Mesodermal cell (in vitro differentiated cells): ENCODE data around the gene FGR.

Experiments used
- H3K27ac ChIP-seq: 2 replicates; pipeline ENCODE4 v1.7.0; 2013; ENCODE audit warnings: mild to moderate bottlenecking, low read depth, low read length, moderate library complexity; ENCODE audit not compliant: severe bottlenecking
- H3K36me3 ChIP-seq: 2 replicates; pipeline ENCODE4 v1.7.1; 2013; ENCODE audit warnings: mild to moderate bottlenecking, low read length, moderate library complexity; ENCODE audit not compliant: control insufficient read depth, insufficient read depth
- H3K4me1 ChIP-seq: one replicate; pipeline ENCODE4 v1.7.1; 2013; ENCODE audit warnings: mild to moderate bottlenecking, low read length; ENCODE audit not compliant: insufficient read depth, control insufficient read depth, poor library complexity, severe bottlenecking
- H3K4me3 ChIP-seq: 2 replicates; pipeline ENCODE4 v1.7.0; 2013; ENCODE audit warnings: low read length, control low read depth, mild to moderate bottlenecking; ENCODE audit not compliant: insufficient read depth, poor library complexity, severe bottlenecking; ENCODE audit errors: extremely low read depth
- H3K9me3 ChIP-seq: 2 replicates; pipeline ENCODE4 v1.7.1; 2013; ENCODE audit warnings: mild to moderate bottlenecking, low read length, moderate library complexity; ENCODE audit not compliant: control insufficient read depth
- WGBS, 2 experiments: methylation state at CpG; one replicate each; pipeline ENCODE4 v1.1.5; 2013; ENCODE audit warnings: missing lambda C conversion rate in 2 of 2; ENCODE audit not compliant: insufficient coverage in 2 of 2; 5-methylcytosine and 5-hydroxymethylcytosine counted together

Gene FGR

DNA sequence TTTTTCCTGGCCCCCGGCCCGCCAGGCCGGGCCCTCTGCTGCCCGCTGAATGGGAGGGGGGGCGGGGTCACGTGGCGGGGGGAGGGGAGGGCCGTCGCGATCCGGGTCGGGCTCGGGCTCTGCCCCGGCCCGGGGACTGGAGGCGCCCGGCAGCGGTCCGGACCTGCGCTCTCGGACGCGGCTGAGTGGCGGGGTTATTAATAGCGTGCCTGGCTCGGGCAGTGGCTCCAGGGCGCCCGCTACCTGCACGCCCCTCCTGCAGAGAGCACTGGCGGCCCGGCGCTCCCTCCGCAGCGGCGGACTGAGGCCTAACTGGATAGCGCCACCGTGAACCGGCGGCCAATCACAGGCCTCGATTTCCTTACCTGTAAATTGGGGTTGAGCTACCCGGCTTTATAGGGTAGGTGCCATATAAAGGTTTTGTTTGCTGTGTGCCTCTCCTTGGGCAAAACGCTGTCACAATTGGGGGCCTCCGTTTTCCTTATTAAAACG lies 59.1 kb downstream of the FGR start:
- H3K9me3 ChIP-seq: no peaks in the 10 kb centered on the region

DNA sequence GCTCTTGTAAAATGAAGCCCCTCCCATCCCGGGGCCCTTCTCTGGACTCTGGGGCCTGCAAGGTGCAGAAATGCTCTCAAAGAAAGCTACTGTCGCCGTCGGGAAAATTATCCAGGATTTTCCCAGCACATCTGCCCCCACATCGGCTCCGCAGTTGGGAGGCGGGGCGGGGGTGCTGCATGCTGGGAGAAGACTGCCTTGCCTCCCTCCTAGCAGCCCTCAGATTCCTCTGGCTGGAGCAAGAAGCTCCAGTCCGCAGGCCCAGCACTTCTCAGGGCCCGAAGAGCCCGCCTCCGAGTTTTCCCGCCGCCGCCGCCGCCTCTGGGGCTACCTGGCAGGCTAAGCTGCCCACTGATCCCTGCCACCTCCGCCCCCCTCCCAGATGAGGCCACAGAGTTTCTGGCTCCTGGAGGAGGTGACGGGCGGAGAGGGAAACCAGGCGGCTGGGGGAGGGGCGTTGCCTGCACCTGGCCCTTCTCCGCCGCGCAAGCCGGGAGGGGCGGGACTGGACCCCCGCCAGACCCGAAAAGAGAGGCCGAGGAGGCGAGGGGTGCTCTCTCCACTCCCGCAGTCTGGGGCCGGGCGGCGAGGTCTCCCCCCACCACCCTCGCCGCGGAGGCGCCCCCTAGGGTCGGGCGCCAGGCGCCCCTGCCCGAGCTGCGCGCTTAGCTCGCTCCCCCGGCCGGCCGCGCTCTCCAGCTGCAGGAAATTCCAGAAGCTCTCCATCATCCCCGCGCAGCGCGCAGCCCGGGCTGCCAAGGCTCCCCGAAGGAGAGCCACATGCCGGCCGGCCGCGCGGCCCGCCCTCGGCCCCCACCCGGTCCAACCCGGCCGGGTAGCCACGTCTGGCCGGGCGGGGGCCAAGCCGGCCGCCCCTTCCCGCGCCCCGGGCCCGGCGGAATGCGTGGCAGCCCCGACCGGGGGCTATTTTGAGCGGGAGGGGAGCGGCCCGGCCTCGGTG lies 59.8 kb downstream of the FGR start:
- H3K4me3 ChIP-seq: no peak overlapping the region
- peaks cover 3% of the 10 kb centered on the region for H3K36me3 ChIP-seq
- H3K4me1 ChIP-seq: peaks cover 71% of the 10 kb centered on the region
- H3K9me3 ChIP-seq: no peaks in the 10 kb centered on the region
- WGBS, 2 experiments: 2 to 5% methylated on average over 46 to 64 of the region's 83 CpGs
- peak overlapping the region; percentile 92 for H3K27ac ChIP-seq

More for the DNA sequence above, 59.1 kb downstream of the FGR start:
- Histone ChIP-seq H3K27ac (peak overlapping the region; percentile 92), H3K4me1 (peaks cover 64% of the 10 kb centered on the region), H3K36me3 (peaks cover 3% of the 10 kb centered on the region), H3K4me3 (peak overlapping the region; percentile 18)
- 2 to 6% methylated on average over 24 to 28 of the region's 44 CpGs for WGBS, 2 experiments

DNA sequence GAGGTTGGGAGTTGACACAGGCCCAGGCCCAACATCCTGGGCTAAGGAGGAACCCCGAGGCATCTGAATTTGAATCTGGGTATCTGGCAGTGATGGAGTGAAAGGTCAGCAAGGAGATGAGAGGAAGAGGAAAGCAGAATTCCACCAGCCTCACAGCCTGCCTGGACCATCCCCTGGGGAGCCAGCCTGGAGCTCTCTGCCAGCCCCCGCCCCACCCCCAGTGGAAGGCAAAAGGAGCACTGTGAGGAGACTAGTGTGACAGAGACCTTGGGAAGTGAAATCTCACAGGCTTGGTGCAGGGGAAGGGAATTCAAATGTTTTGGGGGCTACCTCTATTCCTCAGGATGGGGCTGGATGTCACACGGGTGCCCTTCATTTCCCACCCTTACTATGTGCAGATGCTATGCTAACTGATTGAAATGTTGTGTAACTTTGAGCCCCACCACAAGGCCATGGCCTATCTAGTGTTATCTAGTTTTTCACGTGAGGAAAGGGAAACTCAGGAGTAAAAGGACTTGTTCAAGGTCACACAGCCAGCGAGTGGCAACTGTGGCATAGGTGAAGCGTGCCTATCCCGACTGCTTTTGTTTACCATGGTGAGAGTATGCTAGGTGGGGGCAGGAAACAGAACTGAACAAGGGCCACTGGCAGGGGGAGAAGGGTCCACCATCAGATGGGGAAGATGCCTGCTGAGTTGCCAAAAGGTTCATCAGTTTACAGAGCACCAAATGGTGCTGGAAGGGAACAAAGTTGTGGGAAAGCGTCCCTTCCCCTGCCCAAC lies 60.8 kb downstream of the FGR start:
- Histone ChIP-seq H3K27ac (peak overlapping the region; percentile 92), H3K4me3 (no peak overlapping the region), H3K36me3 (peaks cover 3% of the 10 kb centered on the region), H3K9me3 (no peaks in the 10 kb centered on the region), H3K4me1 (peaks cover 80% of the 10 kb centered on the region)
- 62 to 68% methylated on average over 7 of the region's 8 CpGs for WGBS, 2 experiments

DNA sequence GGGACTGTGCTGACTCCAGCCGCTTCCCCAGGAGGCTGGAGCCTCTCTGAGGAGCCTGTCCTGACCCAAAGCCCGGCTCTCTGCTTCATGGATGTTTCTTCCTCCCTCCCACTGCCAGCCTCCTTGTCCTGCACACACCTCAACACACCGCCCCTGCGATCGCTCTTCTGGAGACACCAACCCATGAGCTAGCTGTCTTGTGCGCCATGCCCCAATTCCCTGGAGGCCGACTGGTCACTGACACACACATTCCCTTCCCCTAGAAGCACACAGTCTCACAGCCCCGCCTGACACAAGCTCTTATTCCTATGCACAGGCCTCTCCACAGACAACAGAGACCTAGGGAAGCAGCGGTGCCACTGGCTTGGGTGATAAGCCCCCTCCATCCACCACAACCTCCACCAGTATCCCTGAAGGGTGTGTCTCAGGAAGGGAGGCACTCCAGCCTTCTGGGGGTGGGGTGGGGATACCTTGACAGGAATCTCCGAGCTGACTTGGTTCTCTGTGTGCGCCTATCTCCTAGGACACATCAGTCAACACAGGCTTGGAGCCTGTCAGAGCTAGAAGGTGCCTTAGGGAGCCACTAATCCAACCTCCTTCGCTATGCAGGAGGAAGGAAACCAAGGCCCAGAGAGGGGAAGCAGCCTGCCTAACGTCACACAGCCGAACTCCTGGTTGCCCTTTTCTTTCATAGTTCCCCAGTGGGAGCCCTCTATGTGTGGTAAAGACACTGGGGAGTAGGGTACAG lies 62.1 kb downstream of the FGR start:
- Histone ChIP-seq H3K27ac (peak overlapping the region; percentile 71), H3K36me3 (peaks cover under 1% of the 10 kb centered on the region), H3K4me1 (peaks cover 91% of the 10 kb centered on the region), H3K9me3 (no peaks in the 10 kb centered on the region), H3K4me3 (no peak overlapping the region)
- 41 to 45% methylated on average over 9 to 11 of the region's 14 CpGs for WGBS, 2 experiments

DNA sequence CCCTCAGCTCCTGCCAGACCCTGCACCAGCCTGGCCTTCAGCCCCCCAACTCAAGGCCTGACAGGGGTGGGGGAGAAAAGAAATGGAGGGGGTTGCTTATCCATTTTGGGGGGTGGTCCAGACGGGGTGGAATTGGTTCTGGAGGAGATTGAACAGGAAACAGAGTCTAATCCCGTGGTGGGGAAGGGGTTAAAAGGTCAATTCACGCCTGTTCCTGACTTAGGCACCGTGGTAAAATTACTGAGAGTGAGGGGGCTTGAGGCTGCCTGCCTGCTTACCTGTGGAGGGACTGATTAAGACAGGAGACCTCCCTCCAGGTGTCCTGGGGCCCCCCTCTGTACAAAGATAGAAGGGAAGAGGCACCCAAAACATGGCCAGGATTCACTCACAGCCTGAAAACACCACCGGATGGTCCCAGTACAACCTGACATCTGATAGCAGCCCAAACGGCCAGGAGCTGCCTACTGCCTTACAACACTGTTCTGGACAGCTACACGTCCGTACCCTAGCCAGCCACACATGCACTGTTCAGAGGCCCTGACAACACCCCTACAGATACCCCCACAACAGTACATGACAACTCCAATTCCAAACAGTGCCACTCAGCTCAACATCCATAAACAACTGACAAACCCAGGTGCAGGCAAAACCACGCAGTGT lies 62.8 kb downstream of the FGR start:
- WGBS, 2 experiments: 13 to 15% methylated on average over 7 to 8 of the region's 9 CpGs
- H3K9me3 ChIP-seq: no peaks in the 10 kb centered on the region
- peaks cover 3% of the 10 kb centered on the region for H3K36me3 ChIP-seq
- peak overlapping the region; percentile 71 for H3K27ac ChIP-seq
- H3K4me3 ChIP-seq: peak overlapping the region; percentile 12
- H3K4me1 ChIP-seq: peaks cover 91% of the 10 kb centered on the region

DNA sequence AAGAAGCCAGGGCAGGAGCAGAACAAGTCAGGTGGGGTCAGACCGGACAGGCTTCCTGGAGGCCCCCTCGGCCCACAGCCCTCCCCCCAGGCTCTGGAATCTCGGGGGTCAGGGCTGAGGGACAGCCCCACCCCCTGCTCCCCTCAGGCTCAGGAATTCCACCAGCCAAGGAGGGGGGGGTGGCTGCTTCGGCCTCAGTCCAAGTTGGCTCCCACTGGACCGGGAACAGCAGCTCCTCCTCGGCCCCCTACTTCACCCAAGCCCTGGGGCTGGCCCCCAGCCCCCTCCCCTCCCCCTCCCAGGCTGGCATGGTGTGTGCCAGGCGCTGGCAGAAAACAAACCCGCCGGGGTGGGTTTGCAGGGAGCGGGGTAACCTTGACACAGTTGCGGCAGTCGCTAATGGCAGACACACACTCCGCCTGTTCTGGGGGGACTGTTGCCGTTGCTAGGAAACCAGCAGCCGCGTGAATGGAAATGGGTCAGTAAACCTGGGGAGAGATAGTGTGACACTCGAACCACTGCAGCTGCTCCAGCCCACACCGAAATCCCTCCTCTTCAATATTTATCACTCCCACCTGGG lies 63.5 kb downstream of the FGR start:
- H3K27ac ChIP-seq: peak overlapping the region; percentile 71
- H3K36me3 ChIP-seq: peaks cover 3% of the 10 kb centered on the region
- peaks cover 91% of the 10 kb centered on the region for H3K4me1 ChIP-seq
- 12 to 60% methylated on average over 2 to 7 of the region's 18 CpGs for WGBS, 2 experiments
- no peaks in the 10 kb centered on the region for H3K9me3 ChIP-seq
- peak overlapping the region; percentile 12 for H3K4me3 ChIP-seq

DNA sequence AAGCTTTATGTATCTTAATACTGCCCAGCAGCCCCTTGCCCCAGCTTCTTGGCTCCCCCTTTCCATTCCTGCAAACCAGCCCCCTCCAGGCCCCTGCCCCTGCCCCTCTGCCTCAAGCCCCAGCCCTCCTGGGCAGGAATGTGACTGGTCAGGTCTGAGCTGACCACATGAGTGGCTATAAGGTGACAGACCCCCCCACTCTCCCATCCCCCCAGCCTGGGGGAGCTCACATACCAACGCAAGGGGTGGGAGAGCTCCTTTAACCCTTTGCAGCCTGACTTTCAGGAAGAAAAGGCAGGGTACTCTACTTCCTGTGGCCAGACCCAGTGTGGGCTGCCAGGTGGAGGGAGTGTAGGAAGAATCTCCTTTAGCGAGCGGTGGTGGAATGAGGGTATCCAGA lies 64.2 kb downstream of the FGR start:
- no peak overlapping the region for H3K4me3 ChIP-seq
- H3K9me3 ChIP-seq: no peaks in the 10 kb centered on the region
- peaks cover 5% of the 10 kb centered on the region for H3K36me3 ChIP-seq
- WGBS, 2 experiments: no CpG with 5 or more reads among the region's 3 CpGs
- peak overlapping the region; percentile 71 for H3K27ac ChIP-seq
- H3K4me1 ChIP-seq: peaks cover 93% of the 10 kb centered on the region

DNA sequence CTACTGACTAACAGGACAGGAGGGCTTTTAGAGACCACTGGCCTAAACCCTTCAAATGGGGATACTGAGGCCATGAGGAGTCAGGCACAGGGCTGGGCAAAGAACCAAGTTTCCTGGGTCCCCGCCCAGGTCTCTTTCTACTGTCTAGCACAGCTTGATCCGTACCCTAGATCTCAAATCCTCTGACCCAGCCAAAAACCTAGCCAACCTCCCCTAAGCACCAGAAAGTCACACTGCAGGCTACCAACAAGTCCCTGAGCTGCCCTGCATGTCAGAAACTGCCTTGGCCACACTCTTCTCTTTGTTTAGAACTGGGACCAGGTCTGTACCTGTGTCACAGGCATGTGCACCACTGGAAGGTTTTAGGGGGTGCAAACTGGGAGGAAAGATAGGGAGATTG lies 64.6 kb downstream of the FGR start:
- Histone ChIP-seq H3K36me3 (peaks cover 9% of the 10 kb centered on the region), H3K27ac (peak overlapping the region; percentile 71), H3K4me1 (peaks cover 97% of the 10 kb centered on the region), H3K4me3 (no peak overlapping the region), H3K9me3 (no peaks in the 10 kb centered on the region)
- WGBS, 2 experiments: 34 to 40% methylated on average over 2 of the region's 2 CpGs

DNA sequence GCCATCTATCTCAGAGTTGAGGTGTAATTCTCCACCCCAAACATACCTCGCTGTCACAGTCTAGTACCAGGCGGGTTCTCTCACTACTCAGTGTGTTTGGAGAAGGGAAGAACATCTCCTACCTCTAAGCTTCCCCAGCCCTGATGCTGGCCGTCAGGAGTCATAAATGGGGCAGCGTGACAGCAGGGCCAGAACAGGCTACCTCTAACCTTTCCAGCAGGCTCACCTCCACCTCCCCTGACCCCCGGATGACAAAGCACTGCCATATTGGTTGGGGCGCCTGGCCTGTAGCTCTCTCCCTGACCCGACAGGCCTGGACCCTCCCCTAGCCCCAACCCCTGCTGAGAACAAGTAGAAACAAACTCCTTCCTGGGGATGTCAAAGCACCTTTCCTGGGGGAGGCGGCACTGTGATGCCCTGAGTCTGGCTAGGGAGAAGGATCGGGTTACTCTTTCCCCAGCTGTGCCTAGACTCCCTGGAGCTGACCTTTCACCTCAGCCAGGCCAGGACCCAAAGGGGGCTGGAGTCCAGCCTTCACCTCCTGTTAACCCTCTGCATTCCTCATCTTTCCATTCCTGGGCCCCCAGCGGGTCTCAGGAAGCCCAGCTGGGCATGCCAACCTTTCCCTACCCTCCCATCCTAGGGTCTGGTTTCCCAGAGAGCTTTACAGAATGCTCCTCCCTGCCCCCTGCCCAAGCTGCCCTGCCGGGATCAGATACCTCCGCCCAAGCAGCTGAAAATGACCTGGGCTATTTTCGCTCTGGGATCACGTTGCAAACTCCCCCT lies 65.3 kb downstream of the FGR start:
- Histone ChIP-seq H3K4me1 (peaks cover 97% of the 10 kb centered on the region), H3K27ac (peak overlapping the region; percentile 71), H3K9me3 (no peaks in the 10 kb centered on the region), H3K4me3 (no peak overlapping the region), H3K36me3 (peaks cover 12% of the 10 kb centered on the region)
- 18 to 34% methylated on average over 5 to 11 of the region's 14 CpGs for WGBS, 2 experiments
